Activated CD8-positive, alpha-beta memory T cell treated with anti-CD3 and anti-CD28 coated beads, Interleukin-2, amount 50 U/mL, for 24 hours (primary cell): ENCODE measurements around the gene DYNC1LI2.
"Not testable (repeated sequence)": the region's sequence is repeated elsewhere in the genome, so short reads cannot be mapped to it uniquely, and the experiment has no call there.

Experiments used
- DNase-seq: peaks from one replicate; pipeline ENCODE4 v3.0.0-alpha.2; 2020; ENCODE audit errors: extremely low read depth

Gene DYNC1LI2

DNA sequence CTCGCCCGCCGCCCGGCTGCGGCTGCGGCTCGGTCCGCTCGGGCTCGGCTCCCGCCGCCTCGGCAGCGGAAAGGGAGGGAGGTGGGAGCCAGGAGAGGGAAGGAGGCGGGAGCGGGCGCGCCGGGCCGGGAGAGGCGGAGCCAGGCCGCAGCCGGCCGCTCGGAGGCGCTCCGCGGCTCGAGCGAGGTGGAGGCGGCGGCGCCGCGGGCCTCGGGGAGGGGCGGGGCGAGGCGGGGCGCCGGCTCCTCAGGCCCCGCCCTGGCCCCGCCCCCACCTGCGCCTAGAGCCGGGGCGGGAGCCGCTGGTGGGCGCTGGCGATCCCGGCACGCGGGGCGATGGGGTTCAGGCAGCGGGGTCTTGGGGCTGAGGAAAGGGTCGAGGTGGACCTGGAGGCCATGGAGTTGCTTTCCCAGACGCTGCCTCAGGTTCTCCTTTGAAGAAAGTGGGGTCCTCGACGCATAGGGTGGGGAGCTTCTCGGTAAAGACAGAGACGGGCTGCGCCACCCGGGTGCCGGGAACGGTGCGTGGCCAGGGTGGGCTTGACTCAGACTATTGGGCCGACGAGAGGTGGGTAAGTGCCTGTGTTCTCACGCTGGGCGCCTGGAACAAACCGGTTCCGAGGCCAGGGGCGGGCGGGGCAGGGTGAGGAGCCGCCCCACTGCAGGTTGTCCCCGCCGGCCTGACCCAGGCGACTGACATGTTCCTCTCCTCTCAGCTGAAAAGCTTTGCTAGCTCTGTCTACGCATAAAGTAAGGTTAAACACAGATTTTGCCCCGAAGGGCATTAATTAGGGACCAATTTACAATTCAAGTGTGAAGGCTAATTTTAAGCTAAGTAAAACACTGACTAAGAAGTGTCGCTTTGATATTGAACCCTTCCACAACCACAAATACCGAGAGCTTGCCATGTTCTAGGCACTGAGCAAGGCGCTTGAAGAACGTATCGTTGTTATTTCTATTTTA lies 54.5 kb downstream of the DYNC1LI2 start, which contains the start of gene CMTM4:
Gene CMTM4, minus strand, starts transcription at position 75 of the 962 bp plus-strand sequence. CDS start 218 bp downstream, outside the sequence.
- DNase-seq = peak; percentile 20

DNA sequence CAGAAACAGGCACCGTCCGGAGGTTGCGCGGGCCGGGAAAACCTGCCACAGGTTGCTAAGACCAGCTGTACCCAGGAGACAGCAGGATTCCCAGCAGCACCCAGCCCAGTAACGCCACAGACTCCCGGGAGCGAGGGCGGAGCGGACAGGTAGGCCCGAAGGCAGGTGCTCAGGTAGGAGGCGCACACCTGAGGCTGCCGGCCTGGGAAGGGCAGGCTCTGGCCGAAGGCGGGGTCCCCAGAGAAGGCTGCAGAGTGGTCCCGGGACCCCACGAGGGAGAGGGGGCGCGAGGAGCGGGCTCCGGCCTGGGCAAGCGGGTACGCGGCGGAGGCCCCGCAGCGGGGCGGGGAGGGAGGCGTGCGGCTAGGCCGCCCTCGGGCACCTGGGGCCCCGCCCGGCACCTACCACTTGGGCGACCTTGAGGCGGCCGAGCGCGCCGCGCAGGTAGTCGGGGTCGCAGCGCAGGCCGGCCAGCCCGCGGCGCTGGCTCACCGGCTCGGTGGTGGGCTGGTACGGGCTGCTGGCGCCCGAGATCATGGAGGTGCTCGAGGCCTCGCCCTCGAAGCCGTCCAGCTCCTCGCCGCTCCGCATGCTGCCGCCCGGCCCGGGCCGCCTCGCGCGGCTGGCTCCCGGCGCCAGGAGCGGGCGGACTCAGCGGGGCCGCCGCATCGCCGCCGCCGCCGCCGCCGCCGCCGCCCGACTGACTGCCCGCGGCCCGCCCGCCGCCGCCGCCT lies 55.3 kb downstream of the DYNC1LI2 start:
- no peak for DNase-seq

DNA sequence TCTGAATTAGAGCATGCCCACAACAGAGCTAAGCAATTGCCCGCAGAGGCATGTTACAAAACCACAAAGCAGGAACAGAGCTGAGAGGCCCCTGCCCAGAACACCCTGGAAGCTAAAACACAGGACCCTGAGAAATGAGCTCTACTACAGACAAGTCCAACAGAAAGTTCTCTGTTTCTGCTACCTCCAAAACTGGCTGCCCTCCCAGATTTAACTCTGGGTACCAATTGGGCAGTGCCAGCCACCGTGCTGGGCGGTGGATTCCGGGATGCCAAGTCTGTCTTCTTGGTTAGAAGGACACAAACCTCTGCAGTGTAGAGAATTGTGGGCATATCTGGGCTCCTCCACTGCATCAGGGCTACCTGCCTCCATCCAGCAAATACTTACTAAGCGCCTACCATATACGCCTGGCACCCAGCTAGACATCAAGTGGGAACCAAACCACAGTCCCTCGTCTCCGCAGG lies 55.9 kb downstream of the DYNC1LI2 start:
- DNase-seq = no peak

DNA sequence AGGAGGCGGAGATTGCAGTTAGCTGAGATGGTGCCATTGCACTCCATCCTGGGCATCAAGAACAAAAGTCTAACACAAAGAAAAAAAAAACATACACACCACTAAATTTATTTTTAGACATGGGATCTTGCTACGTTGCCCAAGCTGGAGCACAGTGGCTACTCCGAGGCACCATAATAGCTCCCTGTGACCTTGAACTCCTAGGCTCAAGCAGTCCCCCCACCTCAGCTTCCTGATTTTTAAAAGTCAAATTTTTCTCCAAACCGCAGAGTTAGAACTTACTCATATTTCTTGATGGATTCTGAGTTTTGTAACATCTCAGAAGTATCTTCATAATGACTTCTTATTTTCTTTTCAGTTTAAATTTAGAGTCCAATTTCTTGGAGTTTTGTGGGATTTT lies 58.3 kb downstream of the DYNC1LI2 start:
- DNase-seq = no peak

DNA sequence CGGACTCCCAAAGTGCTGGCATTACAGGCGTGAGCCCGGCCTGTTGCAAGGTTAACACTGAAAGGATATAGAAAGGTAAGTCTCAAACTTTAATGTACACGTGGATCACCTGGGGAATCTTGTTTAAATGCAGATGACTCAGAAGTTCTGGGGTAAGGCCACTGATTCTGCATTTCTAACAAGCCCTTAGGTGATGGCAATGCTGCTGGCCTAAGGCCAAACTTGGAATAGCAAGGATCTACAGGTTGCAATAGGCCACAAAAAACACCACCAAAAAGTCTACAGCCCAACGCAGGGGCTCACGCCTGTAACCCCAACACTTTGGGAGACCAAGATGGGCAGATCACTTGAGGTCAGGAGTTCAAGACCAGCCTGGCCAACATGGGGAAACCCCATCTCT lies 59.1 kb downstream of the DYNC1LI2 start:
- DNase-seq = no peak

DNA sequence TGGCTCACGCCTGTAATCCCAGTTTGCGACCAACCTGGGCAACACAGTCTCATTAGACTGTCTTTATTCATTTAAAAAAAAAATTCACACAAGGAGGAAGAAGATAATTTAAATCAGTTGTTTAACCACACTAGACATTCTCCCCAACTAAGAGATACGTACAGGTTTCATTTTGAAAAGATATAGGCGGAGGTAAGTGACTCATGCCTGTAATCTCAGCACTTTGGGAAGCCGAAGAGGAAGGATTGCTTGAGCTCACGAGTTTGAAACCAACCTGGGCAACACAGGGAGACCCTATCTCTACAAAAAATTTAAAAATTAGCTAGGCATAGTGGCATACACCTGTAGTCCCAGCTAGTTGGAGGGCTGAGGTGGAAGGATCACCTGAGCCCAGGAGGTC lies 60.2 kb downstream of the DYNC1LI2 start:
- no peak for DNase-seq

DNA sequence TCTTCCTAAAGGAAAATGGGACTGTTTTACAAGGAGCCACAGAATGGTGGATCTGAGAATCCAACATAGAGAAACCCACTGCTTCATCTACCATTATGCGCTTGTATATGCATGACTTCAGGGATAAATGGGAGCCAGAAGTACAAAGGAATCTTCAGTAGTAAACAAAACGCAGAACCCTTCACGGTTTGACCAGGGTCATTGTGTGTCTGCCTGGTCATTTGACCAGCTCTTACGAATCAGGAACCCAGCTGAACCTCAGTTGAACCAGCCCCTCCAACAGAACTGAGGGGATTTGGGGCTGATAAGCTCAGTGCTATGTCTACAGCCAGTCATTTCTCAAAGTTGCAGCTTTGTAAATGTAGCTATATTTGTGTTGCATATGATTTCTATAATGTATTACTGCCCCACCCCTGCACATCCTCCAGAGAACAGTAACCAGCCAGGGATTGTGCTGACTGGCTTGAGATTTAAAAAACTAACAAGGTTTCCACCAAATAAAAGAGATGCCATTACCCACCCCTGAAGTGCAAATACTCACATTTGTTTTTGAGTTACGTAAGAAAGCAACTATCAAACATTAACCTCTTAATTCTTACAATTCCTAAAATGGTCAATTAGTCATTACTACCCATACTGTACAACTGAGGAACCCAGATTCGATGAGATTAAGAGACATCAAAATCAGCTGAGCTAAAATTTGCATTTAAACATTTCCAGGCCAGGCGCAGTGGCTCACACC lies 61.1 kb downstream of the DYNC1LI2 start:
- no peak for DNase-seq

DNA sequence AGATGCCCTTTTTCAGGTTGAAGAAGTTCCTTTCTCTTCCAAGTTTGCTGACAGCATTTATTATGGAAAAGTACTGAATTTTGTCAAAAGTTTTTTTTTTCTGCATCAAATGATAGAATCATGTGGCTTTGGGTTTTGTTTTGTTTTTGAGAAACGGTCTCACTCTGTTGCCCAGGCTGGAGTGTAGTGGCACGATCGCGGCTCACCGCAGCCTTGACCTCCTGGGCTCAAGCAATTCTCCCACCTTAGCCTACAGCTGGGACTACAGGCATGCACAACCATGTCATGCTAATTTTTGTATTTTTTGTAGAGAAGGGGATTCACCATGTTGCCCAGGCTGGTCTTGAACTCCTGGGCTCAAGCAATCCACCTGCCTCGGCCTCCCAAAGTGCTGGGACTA lies 62.1 kb downstream of the DYNC1LI2 start:
- no peak for DNase-seq

DNA sequence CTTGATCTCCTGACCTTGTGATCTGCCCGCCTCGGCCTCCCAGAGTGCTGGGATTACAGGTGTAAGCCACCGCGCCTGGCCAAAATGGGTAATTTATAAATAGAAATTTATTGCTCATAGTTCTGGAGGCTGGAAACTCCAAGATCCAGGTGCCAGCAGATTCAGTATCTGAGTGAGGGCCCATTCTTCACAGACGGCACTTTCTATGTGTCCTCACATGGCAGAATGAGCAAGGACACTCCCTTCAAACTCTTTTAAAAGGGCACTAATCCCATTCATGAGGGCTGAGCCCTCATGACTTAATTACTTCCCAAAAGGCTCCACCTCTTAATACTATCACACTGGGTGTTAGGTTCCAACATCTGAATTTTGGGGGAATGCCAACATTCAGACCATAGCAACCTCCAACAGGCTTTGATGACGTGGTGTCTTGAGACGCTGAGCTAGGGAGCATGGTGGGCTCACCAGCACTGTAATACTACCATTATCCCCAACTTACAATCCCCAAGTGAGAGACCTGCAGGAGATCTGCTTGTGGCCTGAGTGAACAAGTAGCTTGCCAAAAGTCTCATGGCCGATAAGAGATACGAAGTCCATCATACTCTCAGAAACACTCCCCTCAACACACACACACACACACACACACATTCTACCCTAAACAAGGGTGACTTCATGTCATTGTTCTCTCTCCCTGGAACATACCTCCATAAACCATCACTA lies 63.3 kb downstream of the DYNC1LI2 start:
- no peak for DNase-seq

DNA sequence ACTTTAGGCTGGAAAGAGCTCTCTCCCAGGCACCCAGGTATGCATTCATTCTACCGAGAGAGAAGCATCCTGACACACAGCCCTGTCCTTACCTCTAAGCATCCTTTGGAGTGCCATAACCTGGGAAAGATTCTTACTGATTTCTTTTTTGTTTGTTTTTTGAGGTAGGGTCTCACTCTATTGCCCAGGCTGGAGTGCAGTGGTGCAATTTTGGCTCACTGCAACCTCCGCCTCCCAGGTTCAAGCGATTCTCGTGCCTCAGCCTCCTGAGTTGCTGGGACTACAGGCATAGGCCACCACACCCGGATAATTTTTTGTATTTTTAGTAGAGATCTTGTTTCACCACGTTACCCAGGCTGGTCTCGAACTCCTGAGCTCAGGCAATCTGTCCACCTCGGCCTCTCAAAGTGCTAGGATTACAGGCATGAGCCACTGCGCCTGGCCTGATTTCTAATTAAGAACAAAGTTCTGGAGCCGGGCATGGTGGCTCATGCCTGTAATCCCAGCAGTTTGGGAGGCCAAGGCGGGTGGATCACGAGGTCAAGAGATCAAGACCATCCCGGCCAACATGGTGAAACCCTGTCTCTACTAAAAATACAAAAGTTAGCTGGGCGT lies 65.8 kb downstream of the DYNC1LI2 start:
- not testable (repeated sequence) for DNase-seq

DNA sequence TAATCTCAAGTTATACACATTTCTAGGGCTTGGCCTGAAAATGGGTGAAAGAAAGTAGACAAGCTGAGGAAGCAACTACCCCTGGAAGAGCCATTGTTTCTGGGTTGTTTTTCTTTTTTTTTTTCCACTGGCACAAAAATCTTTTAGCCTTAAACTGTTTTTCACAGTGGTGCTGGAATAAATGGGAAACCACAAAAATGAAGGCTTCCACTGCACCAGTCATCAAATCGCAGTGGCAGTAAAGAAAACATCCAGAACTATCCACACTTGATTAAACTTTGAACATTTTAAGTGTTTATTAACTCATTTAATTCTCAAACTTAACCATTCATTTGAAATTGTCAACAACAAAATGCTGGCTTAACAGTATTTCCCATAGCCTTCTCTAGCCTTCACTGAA lies 69.1 kb downstream of the DYNC1LI2 start:
- no peak for DNase-seq

DNA sequence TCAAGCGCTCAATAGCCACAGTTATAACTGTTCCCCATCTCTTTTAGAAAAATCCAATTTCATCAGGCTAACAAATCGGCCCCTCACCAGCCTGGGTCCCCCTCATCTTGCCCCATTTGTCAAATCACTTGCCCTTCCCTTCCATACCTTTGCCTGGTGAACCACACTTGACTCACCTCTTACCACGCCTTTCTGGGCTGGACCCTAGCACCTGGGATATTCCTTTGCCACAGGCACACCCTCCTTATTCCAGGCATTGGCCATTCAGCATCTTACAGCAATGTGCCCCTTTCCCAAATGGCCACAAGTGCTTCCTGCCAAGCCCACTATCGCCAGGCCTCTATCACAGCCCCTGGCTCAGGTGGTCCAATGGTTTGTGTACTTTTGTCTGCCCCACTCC lies 69.7 kb downstream of the DYNC1LI2 start:
- DNase-seq = no peak

DNA sequence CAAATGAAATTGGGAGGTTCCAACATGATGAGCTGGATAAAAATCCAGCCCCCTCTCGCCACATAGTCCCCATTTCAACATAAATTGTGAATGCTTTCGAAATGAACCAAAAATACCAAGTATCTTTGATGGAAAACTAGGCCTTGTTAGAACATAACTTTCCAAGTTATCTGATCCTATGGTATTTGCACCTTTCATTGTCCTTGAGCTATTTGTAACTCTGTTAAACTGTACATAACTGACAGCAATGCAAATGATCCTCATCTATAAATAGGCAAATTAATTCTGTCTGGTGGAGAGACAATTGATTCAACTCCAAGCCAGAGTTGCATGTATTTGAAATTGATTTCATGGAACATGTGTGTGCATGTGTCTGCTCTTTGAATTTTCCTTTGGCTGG lies 73.1 kb downstream of the DYNC1LI2 start:
- no peak for DNase-seq

DNA sequence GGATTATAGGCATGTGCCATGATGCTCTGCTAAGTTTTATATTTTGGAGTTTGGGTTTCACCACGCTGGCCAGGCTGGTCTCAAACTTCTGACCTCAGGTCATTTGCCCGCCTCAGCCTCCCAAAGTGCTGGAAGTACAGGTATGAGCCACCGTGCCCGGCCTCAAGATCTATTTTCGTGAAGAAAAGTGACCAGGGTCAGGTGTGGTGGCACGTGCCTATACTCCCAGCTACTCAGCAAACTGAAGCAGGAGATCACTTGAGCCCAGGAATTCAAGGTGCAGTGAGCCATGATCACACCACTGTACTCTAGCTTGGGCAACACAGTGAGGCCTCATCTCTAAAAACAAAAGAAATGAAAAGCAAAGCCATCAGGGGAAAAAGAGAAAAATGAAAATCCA lies 73.6 kb downstream of the DYNC1LI2 start:
- DNase-seq = no peak

DNA sequence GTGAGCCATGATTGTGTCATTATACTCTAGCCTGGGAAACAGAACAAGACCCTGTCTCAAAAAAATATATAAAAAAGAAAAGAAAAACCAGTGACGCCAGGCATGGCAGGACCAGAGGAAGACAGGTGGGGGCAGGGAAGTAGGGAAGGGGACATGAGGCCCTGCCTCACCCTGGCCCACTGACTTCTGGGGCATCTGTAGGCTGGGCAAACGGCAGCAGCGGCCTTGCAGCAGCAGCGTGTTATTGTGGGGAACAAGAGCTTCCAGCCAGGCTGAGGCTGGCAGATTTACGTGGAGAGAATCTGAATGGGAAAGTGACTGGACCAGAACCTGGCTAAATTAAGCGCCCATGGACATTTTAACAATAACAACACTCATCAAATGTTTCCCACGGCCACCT lies 74.2 kb downstream of the DYNC1LI2 start:
- DNase-seq = no peak

DNA sequence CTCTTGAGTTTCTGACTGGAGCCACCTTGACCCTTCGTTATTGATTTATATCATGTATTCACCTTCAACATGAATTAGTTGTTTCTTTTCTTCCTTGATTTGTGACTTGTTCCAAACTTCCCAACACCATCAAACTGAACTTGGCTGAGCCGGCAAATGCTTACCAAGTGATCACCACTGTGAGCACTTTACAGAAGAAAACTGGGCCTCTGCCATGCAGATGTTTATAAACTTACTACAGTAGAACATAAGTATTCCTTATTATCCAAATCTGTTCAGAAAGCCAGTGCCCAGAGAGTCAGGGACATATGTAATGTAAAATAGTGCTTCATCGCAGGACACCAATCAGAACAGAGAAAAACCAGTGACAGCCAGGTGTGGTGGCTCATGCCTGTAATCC lies 74.8 kb downstream of the DYNC1LI2 start:
- DNase-seq = no peak

DNA sequence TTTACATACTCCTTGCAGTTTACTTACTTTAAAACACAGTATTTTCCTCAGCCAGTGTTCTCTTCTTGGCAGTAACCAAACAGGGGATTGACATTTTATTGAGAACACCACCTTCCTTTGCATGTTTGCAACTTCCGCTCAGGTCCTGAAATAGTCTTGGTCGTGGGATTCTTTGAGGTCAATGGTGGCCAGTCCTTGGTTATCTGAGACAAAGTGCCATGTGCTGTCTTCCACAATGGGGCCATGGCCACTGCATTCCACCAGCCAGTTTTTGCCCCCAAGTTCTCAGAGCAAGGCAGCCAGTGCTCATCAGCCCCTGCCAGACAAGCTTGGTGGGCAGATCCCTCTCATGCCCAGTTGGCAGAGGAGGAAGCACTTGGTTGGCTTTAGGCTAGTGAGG lies 77.7 kb downstream of the DYNC1LI2 start:
- DNase-seq = no peak
